HCT116 (cell line): Measurements from ENCODE around the gene CHN1. TPM values are rescaled to one million over a fixed set of nuclear protein-coding genes. Genes with fewer than 3 reads are reported as not detected.

Experiments
- ATAC-seq: fragments of 200-7000 bp; cut with Tn5 transposase; 2 replicates; pipeline ENCODE4 v1.9.1; 2020; ENCODE audit warnings: mild to moderate bottlenecking, moderate library complexity
- BruUV-seq: library from RNA; stranded (reverse); fragments of 400-500 nt; replicated peaks from 2 replicates; lab custom pipeline; 2021; lab: Mats Ljungman, UMichigan
- CTCF ChIA-PET: fragments of 300-600 bp; sonication (Branson Sonifier 250); formaldehyde crosslinking; loops from one replicate; lab custom pipeline; 2021; ENCODE audit warnings: antibody characterized with exemption; lab: Charles Lee
- POLR2A ChIA-PET: fragments of 300-600, 350-600 bp; sonication (Branson Sonifier 250); formaldehyde crosslinking; loops from one replicate; lab custom pipeline; 2021; ENCODE audit warnings: antibody characterized with exemption; lab: Charles Lee
- RAD21 ChIA-PET, 2 experiments: fragments of 300-600 bp; sonication (Branson Sonifier 250); formaldehyde crosslinking; loops; one replicate each; lab custom pipeline; 2023; ENCODE audit warnings: low total read pairs in 2 of 2; ENCODE audit not compliant: uncharacterized antibody in 2 of 2, unreplicated experiment in 2 of 2, low non-redundant PET in 1 of 2; lab: Charles Lee
- DNase-seq: peaks from one replicate; pipeline ENCODE4 v3.0.0-alpha.2; 2010; ENCODE audit warnings: low read depth, low spot score
- H2AFZ ChIP-seq: fragments of 200-600 bp; shearing (Covaris generic), sonication (generic); 2 replicates; pipeline ENCODE4 v1.6.1; 2017; ENCODE audit warnings: low read depth, mixed run types, mixed read lengths, antibody characterized with exemption, low read length; ENCODE audit not compliant: poor library complexity, severe bottlenecking
- H3K27ac ChIP-seq: 2 replicates; pipeline ENCODE4 v1.5.1; 2012; ENCODE audit warnings: low read depth, low read length
- H3K27me3 ChIP-seq: fragments of 200-600 bp; sonication (generic); 2 replicates; pipeline ENCODE4 v1.6.1; 2016; ENCODE audit warnings: mixed run types, low read length, mixed read lengths; ENCODE audit not compliant: insufficient read depth
- H3K36me3 ChIP-seq, 2 experiments: fragments of 200-500 bp in 1 of 2; fragments of 200-600 bp in 1 of 2; sonication (Bioruptor generic) in 1 of 2; sonication (generic) in 1 of 2; 2 replicates each; pipeline versions ENCODE4 v1.5.1 to v1.6.1; 2014 to 2016; ENCODE audit warnings: low read length in 2 of 2, inconsistent platforms in 1 of 2, mixed read lengths in 1 of 2, mixed run types in 1 of 2; ENCODE audit not compliant: insufficient read depth in 2 of 2, control insufficient read depth in 1 of 2
- H3K4me1 ChIP-seq, 2 experiments: fragments of 200-600 bp in 1 of 2; sonication (generic) in 1 of 2; 2 replicates each; pipeline versions ENCODE4 v1.5.1 to v1.6.1; 2012 to 2017; ENCODE audit warnings: low read length in 2 of 2, inconsistent platforms in 1 of 2, mild to moderate bottlenecking in 1 of 2, mixed read lengths in 1 of 2, mixed run types in 1 of 2, moderate library complexity in 1 of 2; ENCODE audit not compliant: insufficient read depth in 2 of 2, control insufficient read depth in 1 of 2
- H3K4me2 ChIP-seq: fragments of 200-600 bp; sonication (generic); 2 replicates; pipeline ENCODE4 v1.6.1; 2017; ENCODE audit warnings: mixed run types, low read length, mixed read lengths
- H3K4me3 ChIP-seq, 2 experiments: fragments of 200-600 bp in 1 of 2; sonication (generic) in 1 of 2; replicated peaks in 1 of 2; 2 replicates each; pipeline ENCODE4 v1.5.1; 2011 to 2016; ENCODE audit warnings: low read length in 2 of 2, control low read depth in 1 of 2, low read depth in 1 of 2, mild to moderate bottlenecking in 1 of 2, mixed read lengths in 1 of 2, mixed run types in 1 of 2
- H3K79me2 ChIP-seq: fragments of 200-600 bp; sonication (generic); 2 replicates; pipeline ENCODE4 v1.6.1; 2017; ENCODE audit warnings: mild to moderate bottlenecking, mixed run types, low read length, moderate library complexity, mixed read lengths; ENCODE audit not compliant: insufficient read depth
- H3K9ac ChIP-seq: fragments of 200-600 bp; sonication (generic); 2 replicates; pipeline ENCODE4 v1.6.1; 2016; ENCODE audit warnings: low read length, mixed read lengths
- H3K9me2 ChIP-seq: fragments of 200-600 bp; sonication (generic), shearing (Covaris generic); 2 replicates; pipeline ENCODE4 v1.6.1; 2017; ENCODE audit warnings: mixed run types, mild to moderate bottlenecking, moderate library complexity; ENCODE audit not compliant: insufficient read depth
- H3K9me3 ChIP-seq, 2 experiments: fragments of 200-500 bp in 1 of 2; fragments of 200-600 bp in 1 of 2; sonication (Bioruptor generic) in 1 of 2; sonication (generic) in 1 of 2; 2 replicates each; pipeline ENCODE4 v1.6.1; 2014 to 2017; ENCODE audit warnings: low read length in 2 of 2, mixed read lengths in 2 of 2, inconsistent platforms in 1 of 2, low read depth in 1 of 2, mild to moderate bottlenecking in 1 of 2, mixed run types in 1 of 2, moderate library complexity in 1 of 2; ENCODE audit not compliant: control insufficient read depth in 1 of 2, insufficient read depth in 1 of 2
- H4K20me1 ChIP-seq: fragments of 200-600 bp; sonication (generic), shearing (Covaris generic); 2 replicates; pipeline ENCODE4 v1.6.1; 2017; ENCODE audit warnings: mixed run types, mild to moderate bottlenecking, moderate library complexity; ENCODE audit not compliant: insufficient read depth
- CEBPB ChIP-seq: IDR thresholded peaks from 2 replicates; pipeline ENCODE4 v1.6.1; 2012; ENCODE audit warnings: low read depth
- ELF1 ChIP-seq: IDR thresholded peaks from 2 replicates; pipeline ENCODE4 v1.6.1; 2012; ENCODE audit warnings: low read depth, borderline replicate concordance
- EZH2 ChIP-seq: fragments of 200-600 bp; sonication (generic); IDR thresholded peaks from 2 replicates; pipeline ENCODE4 v1.6.1; 2017; ENCODE audit warnings: antibody characterized with exemption, mixed run types
- EZH2phosphoT487 ChIP-seq: fragments of 200-600 bp; IDR thresholded peaks from 2 replicates; pipeline ENCODE4 v1.6.1; 2018; ENCODE audit warnings: antibody characterized with exemption, borderline replicate concordance
- FOSL1 ChIP-seq: IDR thresholded peaks from 2 replicates; pipeline ENCODE4 v1.6.1; 2012; ENCODE audit warnings: low read depth
- JUND ChIP-seq: IDR thresholded peaks from 2 replicates; pipeline ENCODE4 v1.6.1; 2012
- POLR2A ChIP-seq: IDR thresholded peaks from 2 replicates; pipeline ENCODE4 v1.7.0; 2011; ENCODE audit warnings: borderline replicate concordance; ENCODE audit not compliant: insufficient read depth, insufficient read length; ENCODE audit errors: extremely low read depth
- POLR2AphosphoS5 ChIP-seq: IDR thresholded peaks from 2 replicates; pipeline ENCODE4 v1.6.1; 2011; ENCODE audit warnings: mild to moderate bottlenecking, low read depth, low read length, moderate library complexity
- RAD21 ChIP-seq: IDR thresholded peaks from 2 replicates; pipeline ENCODE4 v1.6.1; 2012; ENCODE audit warnings: low read depth, mild to moderate bottlenecking
- SIN3A ChIP-seq: IDR thresholded peaks from 2 replicates; pipeline ENCODE4 v1.6.1; 2012; ENCODE audit warnings: low read depth
- SP1 ChIP-seq: IDR thresholded peaks from 2 replicates; pipeline ENCODE4 v1.6.1; 2012; ENCODE audit warnings: low read depth
- TCF7L2 ChIP-seq: IDR thresholded peaks from 2 replicates; pipeline ENCODE4 v1.7.0; 2011; ENCODE audit warnings: borderline replicate concordance, inconsistent platforms; ENCODE audit not compliant: insufficient read depth, insufficient read length; ENCODE audit errors: extremely low read depth
- YY1 ChIP-seq: IDR thresholded peaks from 2 replicates; pipeline ENCODE4 v1.6.1; 2011; ENCODE audit warnings: low read length, low read depth, moderate library complexity, mild to moderate bottlenecking; ENCODE audit not compliant: insufficient replicate concordance; ENCODE audit errors: extremely low read depth
- ZFX ChIP-seq: fragments of 450-650 bp; IDR thresholded peaks from 2 replicates; pipeline ENCODE4 v1.6.1; 2017
- ZNF274 ChIP-seq: fragments of 200-500 bp; sonication (Bioruptor generic); IDR thresholded peaks from 2 replicates; pipeline ENCODE4 v1.6.1; 2014; ENCODE audit warnings: mild to moderate bottlenecking, low read depth, low read length, inconsistent platforms
- intact Hi-C: fragments of 100-400 bp; cut with micrococcal nuclease; formaldehyde crosslinking; loops from 2 replicates; pipeline ENCODE4 v1.10.0; 2022
- total RNA-seq: library from RNA; stranded (reverse); gene quantifications from one replicate; pipeline ENCODE4 v1.2.1, GENCODE V29; 2021; ENCODE audit not compliant: unreplicated experiment
- TF ChIP-seq, protein P1 (sequence below), 3 experiments: fragments of 200-600 bp in 1 of 3; sonication (generic) in 1 of 3; IDR thresholded peaks in 2 of 3; conservative IDR thresholded peaks in 1 of 3; 2 replicates each; pipeline ENCODE4 v1.5.1; 2012 to 2017; ENCODE audit warnings: low read depth in 2 of 3, low read length in 2 of 3, antibody characterized with exemption in 1 of 3, borderline replicate concordance in 1 of 3, control low read depth in 1 of 3, mild to moderate bottlenecking in 1 of 3, mixed read lengths in 1 of 3, mixed run types in 1 of 3, moderate library complexity in 1 of 3; ENCODE audit not compliant: insufficient read depth in 1 of 3
- TF ChIP-seq, protein P2 (sequence below): IDR thresholded peaks from 2 replicates; pipeline ENCODE4 v1.6.1; 2012; ENCODE audit warnings: low read depth
- TF ChIP-seq, protein P3 (sequence below): IDR thresholded peaks from 2 replicates; pipeline ENCODE4 v1.6.1; 2012
- TF ChIP-seq, protein P4 (sequence below): IDR thresholded peaks from 2 replicates; pipeline ENCODE4 v1.6.1; 2011; ENCODE audit warnings: mild to moderate bottlenecking, low read length, moderate library complexity; ENCODE audit not compliant: insufficient replicate concordance; ENCODE audit errors: extremely low read depth

CHN1 gene
- total RNA-seq, 1 experiment from 2014 or later: 3.6 TPM

DNA sequence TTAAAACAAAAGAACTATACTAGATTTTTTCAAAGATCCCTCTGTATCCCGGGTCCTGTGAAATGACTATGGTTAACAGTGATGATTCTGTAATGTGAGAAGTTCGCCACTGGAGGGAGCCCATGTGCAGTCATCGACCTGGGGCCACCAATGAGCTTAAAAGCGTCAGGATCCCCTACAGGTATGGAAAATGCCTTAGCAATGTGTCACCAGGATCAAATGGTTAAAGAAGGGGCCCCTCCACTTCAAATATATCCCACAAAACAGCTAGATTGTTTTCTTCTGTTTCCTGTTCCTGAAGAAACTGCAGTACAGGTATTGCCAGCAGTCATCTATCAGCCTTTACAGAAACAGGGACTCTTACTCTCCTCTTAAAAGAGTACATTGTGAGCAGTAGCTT lies 256.2 kb downstream of the CHN1 start:
- peaks cover 5 to 7% of the 10 kb centered on the region in 2 experiments for H3K4me1 ChIP-seq
- no peaks in the 10 kb centered on the region for H3K9me2 ChIP-seq
- no peaks in the 10 kb centered on the region for H3K36me3 ChIP-seq
- peak overlapping the region; percentile 75 for H2AFZ ChIP-seq
- H4K20me1 ChIP-seq: no peaks in the 10 kb centered on the region
- H3K9ac ChIP-seq: no peak overlapping the region
- no TSS peak for BruUV-seq
- ATAC-seq (peak; percentile 99), DNase-seq (peak; percentile 66)
- H3K79me2 ChIP-seq: no peaks in the 10 kb centered on the region
- no peak overlapping the region for H3K4me3 ChIP-seq
- no peaks in the 10 kb centered on the region for H3K9me3 ChIP-seq
- intact Hi-C loops: loop anchor here (1.0 kb wide), 1 partner anchor 49 kb away; no protein-coding TSS in a partner anchor
- H3K27ac ChIP-seq: no peak overlapping the region
- no peaks in the 10 kb centered on the region for H3K27me3 ChIP-seq
- TF ChIP-seq TCF7L2 (peak; percentile 49), ELF1 (no peak), FOSL1 (peak; percentile 67), CEBPB (no peak), POLR2A (no peak), EZH2 (no peak), SP1 (peak; percentile 36; the same call in 1 of the 2 replicates), EZH2phosphoT487 (no peak), YY1 (peak; percentile 15), RAD21 (peak; percentile 79), ZFX (no peak), SIN3A (no peak), JUND (peak; percentile 67), ZNF274 (no peak), POLR2AphosphoS5 (no peak)
- TF ChIP-seq, protein P1, sequence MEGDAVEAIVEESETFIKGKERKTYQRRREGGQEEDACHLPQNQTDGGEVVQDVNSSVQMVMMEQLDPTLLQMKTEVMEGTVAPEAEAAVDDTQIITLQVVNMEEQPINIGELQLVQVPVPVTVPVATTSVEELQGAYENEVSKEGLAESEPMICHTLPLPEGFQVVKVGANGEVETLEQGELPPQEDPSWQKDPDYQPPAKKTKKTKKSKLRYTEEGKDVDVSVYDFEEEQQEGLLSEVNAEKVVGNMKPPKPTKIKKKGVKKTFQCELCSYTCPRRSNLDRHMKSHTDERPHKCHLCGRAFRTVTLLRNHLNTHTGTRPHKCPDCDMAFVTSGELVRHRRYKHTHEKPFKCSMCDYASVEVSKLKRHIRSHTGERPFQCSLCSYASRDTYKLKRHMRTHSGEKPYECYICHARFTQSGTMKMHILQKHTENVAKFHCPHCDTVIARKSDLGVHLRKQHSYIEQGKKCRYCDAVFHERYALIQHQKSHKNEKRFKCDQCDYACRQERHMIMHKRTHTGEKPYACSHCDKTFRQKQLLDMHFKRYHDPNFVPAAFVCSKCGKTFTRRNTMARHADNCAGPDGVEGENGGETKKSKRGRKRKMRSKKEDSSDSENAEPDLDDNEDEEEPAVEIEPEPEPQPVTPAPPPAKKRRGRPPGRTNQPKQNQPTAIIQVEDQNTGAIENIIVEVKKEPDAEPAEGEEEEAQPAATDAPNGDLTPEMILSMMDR (IDR thresholded peaks at IDR 0.05 in 2 of 3, conservative IDR thresholded peaks at IDR 0.05 in 1 of 3; ENCODE audit: borderline replicate concordance in 1 of 3, insufficient read depth in 1 of 3, low read depth in 2 of 3, low read length in 2 of 3): peak; percentile 72 to 83 (median 77)
- TF ChIP-seq, protein P2, sequence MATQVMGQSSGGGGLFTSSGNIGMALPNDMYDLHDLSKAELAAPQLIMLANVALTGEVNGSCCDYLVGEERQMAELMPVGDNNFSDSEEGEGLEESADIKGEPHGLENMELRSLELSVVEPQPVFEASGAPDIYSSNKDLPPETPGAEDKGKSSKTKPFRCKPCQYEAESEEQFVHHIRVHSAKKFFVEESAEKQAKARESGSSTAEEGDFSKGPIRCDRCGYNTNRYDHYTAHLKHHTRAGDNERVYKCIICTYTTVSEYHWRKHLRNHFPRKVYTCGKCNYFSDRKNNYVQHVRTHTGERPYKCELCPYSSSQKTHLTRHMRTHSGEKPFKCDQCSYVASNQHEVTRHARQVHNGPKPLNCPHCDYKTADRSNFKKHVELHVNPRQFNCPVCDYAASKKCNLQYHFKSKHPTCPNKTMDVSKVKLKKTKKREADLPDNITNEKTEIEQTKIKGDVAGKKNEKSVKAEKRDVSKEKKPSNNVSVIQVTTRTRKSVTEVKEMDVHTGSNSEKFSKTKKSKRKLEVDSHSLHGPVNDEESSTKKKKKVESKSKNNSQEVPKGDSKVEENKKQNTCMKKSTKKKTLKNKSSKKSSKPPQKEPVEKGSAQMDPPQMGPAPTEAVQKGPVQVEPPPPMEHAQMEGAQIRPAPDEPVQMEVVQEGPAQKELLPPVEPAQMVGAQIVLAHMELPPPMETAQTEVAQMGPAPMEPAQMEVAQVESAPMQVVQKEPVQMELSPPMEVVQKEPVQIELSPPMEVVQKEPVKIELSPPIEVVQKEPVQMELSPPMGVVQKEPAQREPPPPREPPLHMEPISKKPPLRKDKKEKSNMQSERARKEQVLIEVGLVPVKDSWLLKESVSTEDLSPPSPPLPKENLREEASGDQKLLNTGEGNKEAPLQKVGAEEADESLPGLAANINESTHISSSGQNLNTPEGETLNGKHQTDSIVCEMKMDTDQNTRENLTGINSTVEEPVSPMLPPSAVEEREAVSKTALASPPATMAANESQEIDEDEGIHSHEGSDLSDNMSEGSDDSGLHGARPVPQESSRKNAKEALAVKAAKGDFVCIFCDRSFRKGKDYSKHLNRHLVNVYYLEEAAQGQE: no peak
- TF ChIP-seq, protein P3, sequence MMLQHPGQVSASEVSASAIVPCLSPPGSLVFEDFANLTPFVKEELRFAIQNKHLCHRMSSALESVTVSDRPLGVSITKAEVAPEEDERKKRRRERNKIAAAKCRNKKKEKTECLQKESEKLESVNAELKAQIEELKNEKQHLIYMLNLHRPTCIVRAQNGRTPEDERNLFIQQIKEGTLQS: no peak
- TF ChIP-seq, protein P4, sequence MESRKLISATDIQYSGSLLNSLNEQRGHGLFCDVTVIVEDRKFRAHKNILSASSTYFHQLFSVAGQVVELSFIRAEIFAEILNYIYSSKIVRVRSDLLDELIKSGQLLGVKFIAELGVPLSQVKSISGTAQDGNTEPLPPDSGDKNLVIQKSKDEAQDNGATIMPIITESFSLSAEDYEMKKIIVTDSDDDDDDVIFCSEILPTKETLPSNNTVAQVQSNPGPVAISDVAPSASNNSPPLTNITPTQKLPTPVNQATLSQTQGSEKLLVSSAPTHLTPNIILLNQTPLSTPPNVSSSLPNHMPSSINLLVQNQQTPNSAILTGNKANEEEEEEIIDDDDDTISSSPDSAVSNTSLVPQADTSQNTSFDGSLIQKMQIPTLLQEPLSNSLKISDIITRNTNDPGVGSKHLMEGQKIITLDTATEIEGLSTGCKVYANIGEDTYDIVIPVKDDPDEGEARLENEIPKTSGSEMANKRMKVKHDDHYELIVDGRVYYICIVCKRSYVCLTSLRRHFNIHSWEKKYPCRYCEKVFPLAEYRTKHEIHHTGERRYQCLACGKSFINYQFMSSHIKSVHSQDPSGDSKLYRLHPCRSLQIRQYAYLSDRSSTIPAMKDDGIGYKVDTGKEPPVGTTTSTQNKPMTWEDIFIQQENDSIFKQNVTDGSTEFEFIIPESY: no peak
- POLR2A ChIA-PET: interaction anchor here (1.0 kb wide), 1 partner anchor 23 kb away, joined by 3 read pairs; no protein-coding TSS in a partner anchor
- H3K4me2 ChIP-seq: peak overlapping the region; percentile 60
- RAD21 ChIA-PET: interaction anchor here (0.8 to 1.5 kb wide), 7 partner anchors 22 to 580 kb away, joined by 3 to 6 read pairs (median 4); no protein-coding TSS in a partner anchor
- CTCF ChIA-PET: interaction anchor here (0.6 to 2.8 kb wide), 27 partner anchors 8 to 580 kb away, joined by 3 to 25 read pairs (median 5); partner anchors contain the start of gene CHRNA1
